PC-3 (cell line): ENCODE measurements around the gene FRRS1. TPM values are rescaled to one million over a fixed set of nuclear protein-coding genes. Genes with fewer than 3 reads are reported as not detected.

Source experiments
- ATAC-seq: fragments of 200-7000 bp; cut with Tn5 transposase; 2 replicates; pipeline ENCODE4 v1.9.1; 2020; ENCODE audit warnings: mild to moderate bottlenecking, moderate library complexity
- BruUV-seq: library from RNA; stranded (reverse); fragments of 400-500 nt; replicated peaks from 2 replicates; lab custom pipeline; 2021; lab: Mats Ljungman, UMichigan
- CTCF ChIA-PET: fragments of 300-600 bp; sonication (Branson Sonifier 250); formaldehyde crosslinking; loops from one replicate; lab custom pipeline; 2022; ENCODE audit warnings: antibody characterized with exemption; lab: Charles Lee
- POLR2A ChIA-PET: fragments of 300-600 bp; sonication (Branson Sonifier 250); formaldehyde crosslinking; loops from one replicate; lab custom pipeline; 2022; ENCODE audit warnings: antibody characterized with exemption; ENCODE audit not compliant: unreplicated experiment; lab: Charles Lee
- DNase-seq: peaks from one replicate; pipeline ENCODE4 v3.0.0-alpha.2; 2015
- H2AFZ ChIP-seq: fragments of 300-600 bp; sonication (generic); 2 replicates; pipeline ENCODE4 v1.6.0; 2016; ENCODE audit warnings: antibody characterized with exemption, low read length
- H3F3A ChIP-seq: fragments of 300-600 bp; sonication (generic); one replicate; pipeline ENCODE4 v1.6.0; 2017; ENCODE audit warnings: antibody characterized with exemption, low read length, control low read depth, mild to moderate bottlenecking; ENCODE audit not compliant: unreplicated experiment
- H3K27ac ChIP-seq: fragments of 300-600 bp; sonication (generic); 2 replicates; pipeline ENCODE4 v1.5.1; 2016; ENCODE audit warnings: mild to moderate bottlenecking, low read length
- H3K27me3 ChIP-seq: fragments of 300-600 bp; sonication (generic); 2 replicates; pipeline ENCODE4 v1.6.1; 2016; ENCODE audit warnings: low read length, mixed read lengths
- H3K36me3 ChIP-seq: fragments of 300-600 bp; sonication (generic); 2 replicates; pipeline ENCODE4 v1.6.1; 2016; ENCODE audit warnings: low read depth, mixed run types, low read length, mixed read lengths
- H3K4me1 ChIP-seq: fragments of 300-600 bp; sonication (generic); 2 replicates; pipeline ENCODE4 v1.5.1; 2016; ENCODE audit warnings: low read length; ENCODE audit not compliant: insufficient read depth
- H3K4me2 ChIP-seq: fragments of 300-600 bp; sonication (generic); 2 replicates; pipeline ENCODE4 v1.6.0; 2016; ENCODE audit warnings: low read length
- H3K4me3 ChIP-seq: fragments of 300-600 bp; sonication (generic); 2 replicates; pipeline ENCODE4 v1.5.1; 2016; ENCODE audit warnings: mild to moderate bottlenecking, low read length, mixed read lengths
- H3K79me2 ChIP-seq: fragments of 300-600 bp; sonication (generic); 2 replicates; pipeline ENCODE4 v1.6.1; 2017; ENCODE audit warnings: low read length, mixed read lengths
- H3K9ac ChIP-seq: fragments of 300-600 bp; sonication (generic); 2 replicates; pipeline ENCODE4 v1.6.0; 2016; ENCODE audit warnings: mild to moderate bottlenecking, low read length
- H3K9me2 ChIP-seq: fragments of 300-600 bp; sonication (generic); replicated peaks from 2 replicates; pipeline ENCODE4 v1.6.1; 2016; ENCODE audit warnings: mixed run types, low read length, mixed read lengths
- H3K9me3 ChIP-seq: fragments of 300-600 bp; sonication (generic); 2 replicates; pipeline ENCODE4 v1.6.1; 2016; ENCODE audit warnings: low read length, mixed read lengths
- H4K20me1 ChIP-seq: fragments of 300-600 bp; sonication (generic); 2 replicates; pipeline ENCODE4 v1.6.1; 2016; ENCODE audit warnings: low read length, mixed read lengths
- CTCF ChIP-seq: fragments of 300-600 bp; sonication (generic); conservative IDR thresholded peaks from 2 replicates; pipeline ENCODE4 v1.5.1; 2017; ENCODE audit warnings: antibody characterized with exemption, low read depth, mild to moderate bottlenecking, low read length
- EZH2 ChIP-seq: fragments of 300-600 bp; sonication (generic); IDR thresholded peaks from one replicate; pipeline ENCODE4 v1.6.1; 2017; ENCODE audit warnings: antibody characterized with exemption, mild to moderate bottlenecking, low read length; ENCODE audit not compliant: unreplicated experiment
- EZH2phosphoT487 ChIP-seq: fragments of 300-600 bp; sonication (generic); IDR thresholded peaks from 2 replicates; pipeline ENCODE4 v1.6.1; 2018; ENCODE audit warnings: mild to moderate bottlenecking, antibody characterized with exemption, low read length, borderline replicate concordance
- intact Hi-C: fragments of 100-400 bp; cut with micrococcal nuclease; formaldehyde crosslinking; loops from 2 replicates; pipeline ENCODE4 v1.9.0; 2023
- total RNA-seq: library from RNA; depleted of rRNA; stranded (reverse); fragments of >200 nt; gene quantifications from 2 replicates; pipeline ENCODE4 v1.2.3, GENCODE V29; 2014

FRRS1 gene
- total RNA-seq, 1 experiment from 2014 or later, result 16.3 TPM

- no peak overlapping the region for H3K4me2 ChIP-seq
- H3K79me2 ChIP-seq, result no peaks in the 10 kb centered on the region
- H3K9me2 ChIP-seq, result no peaks in the 10 kb centered on the region
- H3K4me3 ChIP-seq, result no peak overlapping the region
- CTCF ChIA-PET, result no interaction called here
- no peaks in the 10 kb centered on the region for H3K36me3 ChIP-seq
- no peak for TF ChIP-seq EZH2phosphoT487
- TF ChIP-seq EZH2, result no peak
- TF ChIP-seq CTCF, result no peak
- H3K27me3 ChIP-seq, result no peaks in the 10 kb centered on the region
- no peak overlapping the region for H2AFZ ChIP-seq
- DNase-seq (no peak), ATAC-seq (no peak)
- no peak overlapping the region for H3K27ac ChIP-seq
- H3K9me3 ChIP-seq, result no peaks in the 10 kb centered on the region
- no peaks in the 10 kb centered on the region for H3F3A ChIP-seq
- POLR2A ChIA-PET, result no interaction called here
- intact Hi-C loops, result no loop called here
- H4K20me1 ChIP-seq, result no peaks in the 10 kb centered on the region
- H3K9ac ChIP-seq, result no peak overlapping the region
- H3K4me1 ChIP-seq, result no peaks in the 10 kb centered on the region
- BruUV-seq, result no TSS peak
Observed at GRCh38 chr1:99696616-99697015, 69.8 kb downstream of the FRRS1 start.

- no peaks in the 10 kb centered on the region for H3F3A ChIP-seq
- no peak overlapping the region for H3K27ac ChIP-seq
- ChIA-PET POLR2A (no interaction called here), CTCF (no interaction called here)
- TF ChIP-seq CTCF, result no peak
- TF ChIP-seq EZH2, result no peak
- TF ChIP-seq EZH2phosphoT487, result no peak
- H3K9ac ChIP-seq, result no peak overlapping the region
- H3K79me2 ChIP-seq, result no peaks in the 10 kb centered on the region
- 0 out of 2 replicates have a peak, but pooled peaks cover 3% of the 10 kb centered on the region for H3K36me3 ChIP-seq
- 0 out of 2 replicates have a peak, but pooled peaks cover 3% of the 10 kb centered on the region for H3K4me1 ChIP-seq
- no peak for DNase-seq
- ATAC-seq, result no peak
- no peaks in the 10 kb centered on the region for H3K9me2 ChIP-seq
- H2AFZ ChIP-seq, result no peak overlapping the region
- H3K9me3 ChIP-seq, result no peaks in the 10 kb centered on the region
- intact Hi-C loops, result no loop called here
- H3K4me3 ChIP-seq, result no peak overlapping the region
- no peaks in the 10 kb centered on the region for H4K20me1 ChIP-seq
- no peak overlapping the region for H3K4me2 ChIP-seq
- no TSS peak for BruUV-seq
- no peaks in the 10 kb centered on the region for H3K27me3 ChIP-seq
Observed at GRCh38 chr1:99691175-99691574, 75.3 kb downstream of the FRRS1 start.

- Histone ChIP-seq H3K4me3 (no peak overlapping the region), H3K36me3 (0 out of 2 replicates have a peak, but pooled peaks cover 3% of the 10 kb centered on the region), H4K20me1 (no peaks in the 10 kb centered on the region), H3K4me1 (peaks cover 12% of the 10 kb centered on the region), H3K27ac (no peak overlapping the region), H3K9me3 (no peaks in the 10 kb centered on the region), H3K9ac (no peak overlapping the region), H2AFZ (0 out of 2 replicates have a peak overlapping the region, but pooled peaks have one; percentile 8), H3F3A (no peaks in the 10 kb centered on the region), H3K27me3 (no peaks in the 10 kb centered on the region), H3K9me2 (no peaks in the 10 kb centered on the region), H3K4me2 (no peak overlapping the region), H3K79me2 (no peaks in the 10 kb centered on the region)
- TF ChIP-seq EZH2, result no peak
- peak; percentile 84 for TF ChIP-seq CTCF
- peak; percentile 77 for DNase-seq
- POLR2A ChIA-PET, result no interaction called here
- intact Hi-C loops, result loop anchor here (1.0 kb wide), 1 partner anchor 26 kb away; no protein-coding TSS in a partner anchor
- ATAC-seq, result peak; percentile 78
- BruUV-seq, result no TSS peak
- CTCF ChIA-PET, result interaction anchor here (1.2 kb wide), 1 partner anchor 16 kb away, joined by 3 read pairs; no protein-coding TSS in a partner anchor
Observed at GRCh38 chr1:99685516-99686180, 80.8 kb downstream of the FRRS1 start.
